GM12864 (cell line): Measurements from ENCODE around the gene SDC1.

ENCODE experiments used
- DNase-seq: peaks from one replicate; pipeline ENCODE4 v3.0.0-alpha.2; 2011; ENCODE audit warnings: low read depth
- H3K4me3 ChIP-seq: 2 replicates; pipeline ENCODE4 v1.5.1; 2011; ENCODE audit warnings: mild to moderate bottlenecking, low read depth, low read length, control low read depth
- TF ChIP-seq, protein P1 (sequence below): IDR thresholded peaks from 2 replicates; pipeline ENCODE4 v1.5.1; 2011; ENCODE audit warnings: low read depth, mild to moderate bottlenecking, moderate library complexity, low read length, control low read depth, inconsistent platforms; ENCODE audit errors: missing control alignments

SDC1 gene

DNA sequence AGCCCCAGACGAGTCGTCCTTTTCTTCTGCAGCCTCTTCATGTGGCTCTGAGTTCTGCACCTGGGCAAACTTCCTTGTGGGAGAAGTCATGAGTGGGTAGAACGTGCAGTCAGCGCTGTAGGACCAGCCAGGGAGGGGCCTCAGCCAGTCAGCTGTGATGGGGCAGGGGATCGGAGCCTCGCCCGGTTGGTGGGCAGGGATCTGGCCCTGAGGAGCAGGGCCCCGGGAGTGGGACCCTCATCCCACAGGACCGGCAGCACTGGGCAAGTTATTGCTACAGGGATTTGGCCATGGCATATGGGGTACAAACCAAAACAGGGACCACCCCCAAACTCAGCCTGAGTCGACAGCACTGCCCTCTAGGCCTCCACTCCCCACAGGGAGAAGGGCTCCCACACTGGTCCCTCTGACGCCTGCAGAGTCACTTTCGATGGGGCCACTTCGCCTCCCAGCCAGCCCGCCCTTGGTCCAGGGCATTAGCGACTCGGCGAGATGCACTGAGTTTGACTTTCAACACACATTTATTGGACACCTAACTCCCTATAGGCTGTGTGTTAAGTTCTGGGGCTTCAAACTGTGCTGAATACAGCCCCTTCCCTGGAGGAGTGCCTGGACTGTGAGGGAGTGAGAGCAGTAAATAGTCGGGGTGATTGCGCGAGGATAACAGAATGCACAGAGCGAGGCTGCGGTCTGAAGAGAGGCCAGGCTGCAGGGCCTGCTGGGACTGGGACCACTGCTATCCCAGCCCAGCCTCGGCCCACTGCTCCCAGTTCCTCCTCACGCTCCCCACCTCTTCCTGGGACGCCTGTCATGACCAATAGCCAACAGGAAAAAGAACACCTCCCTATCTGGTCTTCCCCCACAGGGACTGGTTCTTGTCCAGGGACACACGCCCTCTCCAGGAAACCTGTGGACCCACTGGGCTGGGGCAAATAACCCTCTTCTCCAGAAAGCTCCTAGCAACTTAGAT is 55.9 kb downstream of the SDC1 start:
- DNase-seq, result no peak
- no peak overlapping the region for H3K4me3 ChIP-seq
- TF ChIP-seq, protein P1, sequence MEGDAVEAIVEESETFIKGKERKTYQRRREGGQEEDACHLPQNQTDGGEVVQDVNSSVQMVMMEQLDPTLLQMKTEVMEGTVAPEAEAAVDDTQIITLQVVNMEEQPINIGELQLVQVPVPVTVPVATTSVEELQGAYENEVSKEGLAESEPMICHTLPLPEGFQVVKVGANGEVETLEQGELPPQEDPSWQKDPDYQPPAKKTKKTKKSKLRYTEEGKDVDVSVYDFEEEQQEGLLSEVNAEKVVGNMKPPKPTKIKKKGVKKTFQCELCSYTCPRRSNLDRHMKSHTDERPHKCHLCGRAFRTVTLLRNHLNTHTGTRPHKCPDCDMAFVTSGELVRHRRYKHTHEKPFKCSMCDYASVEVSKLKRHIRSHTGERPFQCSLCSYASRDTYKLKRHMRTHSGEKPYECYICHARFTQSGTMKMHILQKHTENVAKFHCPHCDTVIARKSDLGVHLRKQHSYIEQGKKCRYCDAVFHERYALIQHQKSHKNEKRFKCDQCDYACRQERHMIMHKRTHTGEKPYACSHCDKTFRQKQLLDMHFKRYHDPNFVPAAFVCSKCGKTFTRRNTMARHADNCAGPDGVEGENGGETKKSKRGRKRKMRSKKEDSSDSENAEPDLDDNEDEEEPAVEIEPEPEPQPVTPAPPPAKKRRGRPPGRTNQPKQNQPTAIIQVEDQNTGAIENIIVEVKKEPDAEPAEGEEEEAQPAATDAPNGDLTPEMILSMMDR, result no peak

DNA sequence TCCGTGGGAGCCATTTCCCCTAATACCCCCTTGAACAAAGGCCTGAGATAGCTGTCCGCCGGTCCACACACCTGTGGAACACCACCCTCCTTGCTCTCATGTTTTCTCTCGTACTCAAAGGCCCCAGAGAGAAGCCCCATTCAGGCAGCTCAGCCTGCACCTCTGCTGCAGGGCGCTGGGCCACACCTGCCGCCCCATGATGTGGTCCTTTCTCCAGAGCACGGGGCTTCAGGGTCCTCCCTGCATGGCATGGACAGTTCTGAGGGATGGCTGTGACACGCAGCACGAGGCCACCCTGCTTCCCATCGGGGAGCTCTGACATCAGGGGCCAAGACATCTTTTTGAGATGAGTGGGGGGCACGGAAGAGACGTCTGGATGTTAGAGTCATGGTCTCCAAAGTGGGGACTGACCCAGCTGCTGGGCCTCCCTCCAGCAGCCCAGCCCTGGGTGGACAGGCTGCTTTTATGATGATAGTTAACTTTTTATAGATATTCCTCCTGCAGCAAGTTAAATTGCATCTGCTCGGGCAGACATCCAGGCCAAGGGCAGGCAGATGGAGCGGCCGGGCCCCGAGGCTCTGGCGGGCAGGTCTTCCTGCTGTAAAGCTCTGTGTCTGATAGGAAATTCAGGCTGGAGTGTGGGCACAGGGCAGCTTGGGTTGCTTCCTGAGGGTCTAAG is 56.7 kb downstream of the SDC1 start:
- TF ChIP-seq, protein P1, result no peak
- no peak for DNase-seq
- H3K4me3 ChIP-seq, result no peak overlapping the region

DNA sequence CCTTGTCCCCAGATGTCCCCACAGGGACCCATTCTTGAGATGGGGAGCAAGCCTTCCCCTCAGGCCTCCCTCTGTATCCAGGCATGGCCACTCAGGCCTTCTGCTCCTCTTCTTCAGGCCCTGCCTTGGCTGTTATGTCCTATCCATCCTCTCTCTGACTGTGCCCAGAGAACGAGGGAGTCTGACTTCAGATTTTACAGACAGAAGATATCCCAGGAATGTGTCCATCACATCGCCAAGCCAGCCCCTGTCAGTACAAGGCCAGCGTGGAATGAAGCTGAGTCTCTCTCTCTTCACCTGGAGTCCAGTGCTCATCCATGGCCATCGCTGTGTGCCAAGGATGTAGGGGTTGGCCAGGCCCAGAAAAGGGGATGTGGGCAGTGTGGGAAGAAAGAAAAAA is 57.6 kb downstream of the SDC1 start:
- TF ChIP-seq, protein P1, result no peak
- no peak for DNase-seq
- H3K4me3 ChIP-seq, result no peak overlapping the region

- TF ChIP-seq, protein P1, result no peak
- DNase-seq, result no peak
- no peak overlapping the region for H3K4me3 ChIP-seq
These were observed 59.0 kb downstream of the SDC1 start for GRCh38 chr2:20165677-20166509.

- DNase-seq, result no peak
- no peak overlapping the region for H3K4me3 ChIP-seq
- TF ChIP-seq, protein P1, result no peak
These were observed 60.0 kb downstream of the SDC1 start for GRCh38 chr2:20164734-20165478.

- no peak for DNase-seq
- no peak overlapping the region for H3K4me3 ChIP-seq
- TF ChIP-seq, protein P1, result no peak
These were observed 60.7 kb downstream of the SDC1 start for GRCh38 chr2:20164061-20164733.
